Body of pancreas (tissue), 4 donors: Measurements from ENCODE around the gene KMT2B. TPM values are rescaled to one million over a fixed set of nuclear protein-coding genes. Genes with fewer than 3 reads are reported as not detected.

Experiments used
- ATAC-seq: fragments of 150-250 bp; one replicate; pipeline ENCODE4 v1.9.1; 2016
- DNase-seq, 4 donors: peaks; one replicate each; pipeline ENCODE4 v3.0.0-alpha.2; 2019
- H3K27ac ChIP-seq, 4 donors: fragments of 200-600 bp; sonication (generic); 1 replicate in 3 of 4; 2 replicates in 1 of 4; pipeline versions ENCODE4 v1.5.1 to v1.6.1; 2016 to 2019; ENCODE audit warnings: mild to moderate bottlenecking in 1 of 4, mixed read lengths in 1 of 4, moderate library complexity in 1 of 4
- H3K27me3 ChIP-seq, 2 donors: fragments of 200-600 bp; sonication (generic); one replicate each; pipeline ENCODE4 v1.6.0; 2016; ENCODE audit warnings: mild to moderate bottlenecking in 1 of 2
- H3K36me3 ChIP-seq, 2 donors: fragments of 200-600 bp; sonication (generic); replicated peaks in 1 of 2; 2 replicates each; pipeline ENCODE4 v1.5.1; 2016; ENCODE audit warnings: low read depth in 2 of 2; ENCODE audit not compliant: insufficient read depth in 1 of 2
- H3K4me1 ChIP-seq: fragments of 200-600 bp; sonication (generic); one replicate; pipeline ENCODE4 v1.6.0; 2016
- H3K4me3 ChIP-seq, 2 donors: fragments of 200-600 bp; sonication (generic); 1 replicate in 1 of 2; 2 replicates in 1 of 2; pipeline ENCODE4 v1.5.1; 2016 to 2019
- H3K9me3 ChIP-seq, 3 donors: fragments of 200-600 bp; sonication (generic); 1 replicate in 2 of 3; 2 replicates in 1 of 3; pipeline ENCODE4 v1.5.1; 2016
- POLR2A ChIP-seq, 3 donors: fragments of 450-650 bp; IDR thresholded peaks; one replicate each; pipeline ENCODE4 v1.6.1; 2016; ENCODE audit warnings: antibody characterized with exemption in 3 of 3, mild to moderate bottlenecking in 2 of 3
- WGBS, 2 donors: methylation state at CpG; one replicate each; pipeline ENCODE4 v1.1.5; 2017; 5-methylcytosine and 5-hydroxymethylcytosine counted together
- intact Hi-C: fragments of 100-400 bp; cut with DNase I; formaldehyde crosslinking; loops from one replicate; pipeline ENCODE4 v1.15.1; 2023
- total RNA-seq, 2 donors: library from RNA; depleted of rRNA; stranded (reverse); fragments of >200 nt; gene quantifications; one replicate each; pipeline ENCODE4 v1.1.0, GENCODE V29; 2016
- TF ChIP-seq, protein P1 (sequence below), 7 experiments: fragments of 450-650 bp in 4 of 7; fragments of 200-600 bp in 3 of 7; sonication (generic) in 3 of 7; IDR thresholded peaks; one replicate each; pipeline ENCODE4 v1.5.1; 2016 to 2019; ENCODE audit warnings: antibody characterized with exemption in 7 of 7

KMT2B gene
- total RNA-seq, 2 donors from 2014 or later: 18.7 to 31.6 TPM

- no peaks in the 10 kb centered on the region for H3K9me3 ChIP-seq
- no peak for TF ChIP-seq POLR2A (IDR thresholded peaks at IDR 0.05)
- TF ChIP-seq, protein P1, sequence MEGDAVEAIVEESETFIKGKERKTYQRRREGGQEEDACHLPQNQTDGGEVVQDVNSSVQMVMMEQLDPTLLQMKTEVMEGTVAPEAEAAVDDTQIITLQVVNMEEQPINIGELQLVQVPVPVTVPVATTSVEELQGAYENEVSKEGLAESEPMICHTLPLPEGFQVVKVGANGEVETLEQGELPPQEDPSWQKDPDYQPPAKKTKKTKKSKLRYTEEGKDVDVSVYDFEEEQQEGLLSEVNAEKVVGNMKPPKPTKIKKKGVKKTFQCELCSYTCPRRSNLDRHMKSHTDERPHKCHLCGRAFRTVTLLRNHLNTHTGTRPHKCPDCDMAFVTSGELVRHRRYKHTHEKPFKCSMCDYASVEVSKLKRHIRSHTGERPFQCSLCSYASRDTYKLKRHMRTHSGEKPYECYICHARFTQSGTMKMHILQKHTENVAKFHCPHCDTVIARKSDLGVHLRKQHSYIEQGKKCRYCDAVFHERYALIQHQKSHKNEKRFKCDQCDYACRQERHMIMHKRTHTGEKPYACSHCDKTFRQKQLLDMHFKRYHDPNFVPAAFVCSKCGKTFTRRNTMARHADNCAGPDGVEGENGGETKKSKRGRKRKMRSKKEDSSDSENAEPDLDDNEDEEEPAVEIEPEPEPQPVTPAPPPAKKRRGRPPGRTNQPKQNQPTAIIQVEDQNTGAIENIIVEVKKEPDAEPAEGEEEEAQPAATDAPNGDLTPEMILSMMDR (IDR thresholded peaks at IDR 0.05): no peak
- 93 to 100% methylated on average over 2 of the region's 2 CpGs for WGBS, 2 donors
- no peak overlapping the region for H3K4me3 ChIP-seq
- H3K27me3 ChIP-seq: no peaks in the 10 kb centered on the region
- no peak for DNase-seq
- no peak for ATAC-seq
- no peak overlapping the region for H3K27ac ChIP-seq
- peaks cover 0 to 5% of the 10 kb centered on the region in 2 donors for H3K36me3 ChIP-seq
- peaks cover 29% of the 10 kb centered on the region for H3K4me1 ChIP-seq
- intact Hi-C loops: no loop called here
Measured at GRCh38 chr19:35759697-35760096, 41.9 kb downstream of the KMT2B start.

DNA sequence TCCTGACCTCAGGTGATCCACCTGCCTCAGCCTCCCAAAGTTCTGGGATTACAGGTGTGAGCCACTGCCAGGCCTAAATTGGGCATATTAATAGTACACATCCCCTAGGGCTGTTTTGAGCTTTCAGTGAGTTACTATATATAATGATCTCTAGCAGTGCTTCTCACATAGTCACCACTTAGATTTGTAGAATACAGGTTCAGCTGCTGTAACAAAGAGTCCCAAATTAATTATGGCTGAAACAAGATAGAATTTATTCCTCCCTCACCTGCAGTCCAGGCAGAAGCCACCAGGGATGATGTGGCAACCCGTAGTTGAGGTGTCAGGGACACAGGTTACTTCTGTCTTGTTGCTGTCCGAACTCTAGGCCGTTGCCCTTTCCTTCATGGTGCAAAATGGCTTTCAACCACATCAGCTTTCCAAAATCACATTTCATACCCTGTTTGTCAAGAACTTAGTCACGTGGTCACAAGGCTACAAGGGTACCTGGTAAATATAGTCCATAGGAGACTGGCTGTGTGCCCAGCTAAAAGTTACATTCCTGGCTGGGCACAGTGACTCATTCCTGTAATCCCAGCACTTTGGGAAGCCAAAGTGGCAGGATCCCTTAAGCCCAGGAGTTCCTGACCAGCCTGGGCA lies 43.0 kb downstream of the KMT2B start:
- no peak overlapping the region for H3K4me3 ChIP-seq
- ATAC-seq: no peak
- whole genome bisulfite sequencing, 2 donors: 92 to 96% methylated on average over 4 of the region's 4 CpGs
- DNase-seq: no peak
- H3K27me3 ChIP-seq: no peaks in the 10 kb centered on the region
- TF ChIP-seq POLR2A (IDR thresholded peaks at IDR 0.05): no peak
- TF ChIP-seq, protein P1 (IDR thresholded peaks at IDR 0.05): no peak
- no peak overlapping the region for H3K27ac ChIP-seq
- intact Hi-C loops: no loop called here
- peaks cover 29% of the 10 kb centered on the region for H3K4me1 ChIP-seq
- H3K36me3 ChIP-seq: peaks cover 0 to 7% of the 10 kb centered on the region in 2 donors
- H3K9me3 ChIP-seq: no peaks in the 10 kb centered on the region

DNA sequence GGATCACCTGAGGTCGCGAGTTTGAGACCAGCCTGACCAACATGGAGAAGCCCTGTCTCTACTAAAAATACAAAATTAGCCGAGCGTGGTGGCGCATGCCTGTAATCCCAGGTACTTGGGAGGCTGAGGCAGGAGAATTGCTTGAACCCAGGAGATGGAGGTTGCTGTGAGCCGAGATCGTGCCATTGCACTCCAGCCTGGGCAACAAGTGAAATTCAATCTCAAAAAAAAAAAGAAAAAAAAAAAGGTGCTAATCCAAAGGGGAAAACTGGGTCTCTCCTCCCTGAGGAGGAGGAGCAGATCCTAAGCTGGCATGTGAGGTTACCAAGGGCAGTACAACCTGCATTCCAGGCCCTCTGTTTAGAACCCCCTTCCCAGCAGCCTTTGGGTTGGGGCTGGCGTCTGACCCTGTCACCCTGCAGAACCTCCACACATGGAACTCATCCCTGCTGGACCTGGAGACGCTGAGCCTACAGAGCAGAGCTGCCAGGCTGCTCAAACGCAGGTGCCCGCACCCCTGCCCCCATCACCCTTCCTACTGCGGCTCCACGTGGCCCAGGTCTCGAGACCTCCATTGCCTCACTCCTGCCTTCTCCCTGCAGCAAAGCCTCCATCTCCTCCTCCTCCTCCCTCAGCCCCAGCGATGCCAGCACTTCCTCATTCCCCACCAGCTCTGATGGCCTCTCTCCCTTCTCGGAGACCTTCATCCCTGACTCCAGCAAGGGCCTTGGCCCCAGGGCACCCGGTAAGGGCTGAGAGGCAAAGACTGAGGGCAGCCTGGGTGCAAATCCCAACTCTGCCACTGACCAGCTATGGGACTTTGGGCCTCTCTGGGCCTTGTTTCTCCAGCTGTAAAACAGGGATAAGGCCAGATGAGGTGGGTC lies 46.9 kb downstream of the KMT2B start:
- no peaks in the 10 kb centered on the region for H3K9me3 ChIP-seq
- no peaks in the 10 kb centered on the region for H3K27me3 ChIP-seq
- ATAC-seq (no peak), DNase-seq (no peak)
- intact Hi-C loops: no loop called here
- TF ChIP-seq, protein P1 (IDR thresholded peaks at IDR 0.05): no peak
- TF ChIP-seq POLR2A (IDR thresholded peaks at IDR 0.05): no peak
- H3K4me1 ChIP-seq: peaks cover 14% of the 10 kb centered on the region
- peaks cover 0 to 7% of the 10 kb centered on the region in 2 donors for H3K36me3 ChIP-seq
- no peak overlapping the region for H3K27ac ChIP-seq
- no peak overlapping the region for H3K4me3 ChIP-seq
- WGBS, 2 donors: 95 to 97% methylated on average over 16 to 17 of the region's 17 CpGs

GRCh38 chr19:35766571-35767104 lies 48.8 kb downstream of the KMT2B start:
- intact Hi-C loops: no loop called here
- Histone ChIP-seq H3K9me3 (no peaks in the 10 kb centered on the region), H3K4me1 (peaks cover 12% of the 10 kb centered on the region), H3K27ac (no peak overlapping the region), H3K36me3 (peaks cover 0 to 7% of the 10 kb centered on the region in 2 donors), H3K27me3 (no peaks in the 10 kb centered on the region), H3K4me3 (no peak overlapping the region)
- 78 to 84% methylated on average over 2 to 10 of the region's 11 CpGs for WGBS, 2 donors
- TF ChIP-seq POLR2A (IDR thresholded peaks at IDR 0.05): no peak
- TF ChIP-seq, protein P1 (IDR thresholded peaks at IDR 0.05): no peak
- DNase-seq: no peak
- ATAC-seq: peak; percentile 7
